Stimulated activated CD8-positive, alpha-beta memory T cell treated with anti-CD3 and anti-CD28 coated beads, Interleukin-7, amount 100 ng/mL, for 24 hours (primary cell): ENCODE data around the gene MTUS2.

Experiments used
- DNase-seq: peaks from one replicate; pipeline ENCODE4 v3.0.0-alpha.2; 2020; ENCODE audit warnings: low read depth

Gene MTUS2

DNA sequence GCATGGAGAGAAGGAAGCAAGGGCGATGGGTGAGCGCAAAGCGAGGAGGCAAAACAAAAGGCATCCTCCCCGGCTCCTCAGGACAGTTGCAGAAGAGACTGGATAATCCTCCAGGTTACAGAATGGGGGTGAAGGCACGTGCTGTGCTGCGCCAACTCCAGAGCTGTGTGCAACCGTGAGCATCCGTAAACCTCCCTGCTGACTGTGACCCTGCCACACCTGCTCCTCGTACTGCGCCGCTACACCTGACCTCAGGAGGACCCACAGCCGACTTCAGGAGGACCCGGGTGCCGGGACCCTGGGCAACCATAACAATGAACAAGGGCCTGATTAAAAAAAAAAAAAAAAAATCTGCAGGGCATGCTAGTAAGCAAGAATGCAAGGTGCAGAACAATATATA lies 706.6 kb downstream of the MTUS2 start:
- no peak for DNase-seq

DNA sequence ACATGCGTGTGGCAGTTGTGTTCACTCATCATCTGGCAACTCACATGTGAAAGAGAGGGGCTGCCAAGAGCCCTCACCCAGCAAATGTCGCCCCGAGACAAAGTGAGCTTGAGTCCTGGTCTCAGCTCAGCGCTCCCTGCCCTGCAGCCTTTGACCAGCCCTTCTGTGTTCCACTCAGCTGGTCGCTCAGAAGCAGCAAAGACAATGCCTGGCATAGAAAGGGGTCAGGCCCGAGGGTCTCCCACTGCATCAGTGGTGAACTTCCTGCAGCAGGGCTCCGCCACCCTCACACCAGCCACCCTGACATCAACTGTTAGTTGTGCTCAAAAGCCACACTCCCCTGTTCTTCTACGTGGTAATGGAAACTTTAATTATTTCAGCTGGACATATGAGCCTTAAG lies 707.4 kb downstream of the MTUS2 start:
- DNase-seq: no peak

DNA sequence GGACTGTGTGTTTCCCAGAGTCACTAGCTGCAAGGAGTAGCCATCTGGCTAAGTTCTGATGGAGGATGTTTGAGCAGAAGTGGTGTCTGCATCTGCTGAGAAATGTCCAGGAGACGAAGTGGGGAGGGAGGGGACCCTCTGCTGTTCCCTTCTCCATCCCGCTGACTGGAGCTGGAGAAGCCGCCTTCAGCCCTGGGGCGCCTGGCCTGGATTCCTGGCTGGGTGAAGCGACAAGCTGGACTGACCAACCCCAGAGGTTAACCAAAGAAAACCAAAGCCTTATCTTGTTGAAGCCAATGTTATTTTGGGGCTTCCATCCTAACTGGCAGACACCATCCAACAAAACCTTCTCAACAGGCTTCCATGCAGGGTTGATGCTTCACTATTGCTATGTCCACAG lies 707.8 kb downstream of the MTUS2 start:
- no peak for DNase-seq

DNA sequence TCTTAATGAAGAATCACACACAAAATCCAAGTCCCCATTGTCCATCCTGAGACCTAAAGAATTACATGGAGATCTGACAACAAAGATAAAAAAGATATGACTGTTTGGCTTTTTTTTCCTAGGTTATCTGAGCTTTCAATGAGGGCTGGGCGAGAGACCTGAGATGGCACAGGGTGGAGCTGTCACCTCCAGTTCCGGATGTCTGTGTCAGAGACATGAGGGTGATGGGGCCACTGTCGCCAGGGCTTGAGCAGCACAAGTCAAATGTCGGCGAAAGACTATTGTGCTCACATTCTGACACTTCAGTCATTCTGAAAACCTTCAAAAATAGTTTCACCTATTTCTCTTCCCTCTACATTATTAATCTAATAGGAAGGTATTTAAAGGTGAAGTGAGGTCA lies 709.6 kb downstream of the MTUS2 start:
- DNase-seq: no peak

DNA sequence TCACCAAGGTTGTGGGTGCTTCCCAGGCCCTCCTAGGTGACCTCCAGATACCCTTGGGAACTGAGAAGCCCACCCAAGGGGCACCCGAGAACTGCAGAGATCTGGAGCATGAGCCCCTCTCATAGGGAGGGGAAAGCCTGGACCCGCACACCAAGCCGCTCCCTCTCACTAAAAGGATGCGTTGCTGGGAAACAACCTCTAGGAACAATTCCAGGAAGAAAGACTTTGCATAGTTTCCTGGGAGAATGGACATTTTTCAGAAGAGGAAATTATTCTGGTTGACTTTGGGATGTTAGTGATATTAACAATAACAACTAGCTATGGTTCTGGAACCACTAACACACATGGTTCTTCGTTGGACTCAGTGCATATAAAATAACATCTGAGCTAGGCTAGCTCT lies 710.8 kb downstream of the MTUS2 start:
- no peak for DNase-seq

DNA sequence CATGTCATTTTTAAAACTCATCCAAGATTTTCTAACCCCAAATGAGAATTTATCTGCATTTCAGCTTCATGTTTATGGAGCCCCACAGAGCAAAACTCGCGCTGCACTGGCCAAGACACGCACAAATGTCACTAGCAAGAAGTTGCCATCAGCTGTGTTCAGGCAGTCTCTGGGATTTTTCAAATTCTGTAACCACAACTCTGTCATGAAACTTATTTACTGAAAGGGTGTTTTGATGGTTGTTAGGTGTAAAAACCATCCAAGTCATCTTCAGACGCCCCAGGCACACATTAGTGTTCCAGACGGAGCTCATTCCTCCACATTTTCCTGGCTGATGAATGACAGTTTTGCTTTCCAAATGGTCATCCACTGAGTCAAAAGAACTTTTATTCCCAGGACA lies 712.0 kb downstream of the MTUS2 start:
- DNase-seq: no peak

DNA sequence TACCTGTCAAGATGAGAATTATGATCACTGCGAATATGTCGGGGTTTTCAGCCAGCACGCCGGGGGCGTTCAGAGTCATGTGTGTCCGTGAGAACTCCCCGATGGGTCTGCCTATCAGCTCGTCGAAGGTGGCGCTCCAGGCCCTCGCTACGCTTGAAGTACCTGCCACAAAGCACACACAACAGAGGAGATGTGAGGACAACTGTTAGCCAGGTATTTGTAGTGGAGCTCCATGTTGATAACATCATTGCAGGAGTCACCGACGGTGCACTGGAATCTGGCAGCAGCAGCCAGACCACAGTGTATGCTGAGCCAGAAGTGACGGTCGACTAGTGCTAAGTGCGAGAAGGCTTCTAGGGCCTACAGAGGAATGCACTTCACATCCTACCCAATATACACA lies 712.7 kb downstream of the MTUS2 start:
- DNase-seq: no peak

DNA sequence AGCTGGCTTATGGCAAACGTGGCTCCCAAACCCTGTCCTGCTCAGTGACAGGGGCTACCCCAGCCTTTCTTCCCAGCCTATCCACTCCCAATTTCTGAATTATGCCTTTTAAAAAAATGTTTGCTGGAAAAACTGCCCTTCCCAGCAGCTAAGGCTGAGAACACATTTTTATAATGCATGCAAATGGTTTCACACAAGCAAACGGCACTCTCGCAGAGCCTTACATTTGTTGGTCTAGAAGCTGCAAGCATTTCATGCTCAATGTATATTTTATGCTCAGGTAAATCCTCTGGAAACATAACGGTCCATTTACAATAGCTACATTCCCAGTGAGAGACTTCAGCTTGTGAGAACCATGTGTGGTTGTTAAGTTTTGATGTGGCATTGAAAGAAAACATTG lies 713.9 kb downstream of the MTUS2 start:
- DNase-seq: no peak

DNA sequence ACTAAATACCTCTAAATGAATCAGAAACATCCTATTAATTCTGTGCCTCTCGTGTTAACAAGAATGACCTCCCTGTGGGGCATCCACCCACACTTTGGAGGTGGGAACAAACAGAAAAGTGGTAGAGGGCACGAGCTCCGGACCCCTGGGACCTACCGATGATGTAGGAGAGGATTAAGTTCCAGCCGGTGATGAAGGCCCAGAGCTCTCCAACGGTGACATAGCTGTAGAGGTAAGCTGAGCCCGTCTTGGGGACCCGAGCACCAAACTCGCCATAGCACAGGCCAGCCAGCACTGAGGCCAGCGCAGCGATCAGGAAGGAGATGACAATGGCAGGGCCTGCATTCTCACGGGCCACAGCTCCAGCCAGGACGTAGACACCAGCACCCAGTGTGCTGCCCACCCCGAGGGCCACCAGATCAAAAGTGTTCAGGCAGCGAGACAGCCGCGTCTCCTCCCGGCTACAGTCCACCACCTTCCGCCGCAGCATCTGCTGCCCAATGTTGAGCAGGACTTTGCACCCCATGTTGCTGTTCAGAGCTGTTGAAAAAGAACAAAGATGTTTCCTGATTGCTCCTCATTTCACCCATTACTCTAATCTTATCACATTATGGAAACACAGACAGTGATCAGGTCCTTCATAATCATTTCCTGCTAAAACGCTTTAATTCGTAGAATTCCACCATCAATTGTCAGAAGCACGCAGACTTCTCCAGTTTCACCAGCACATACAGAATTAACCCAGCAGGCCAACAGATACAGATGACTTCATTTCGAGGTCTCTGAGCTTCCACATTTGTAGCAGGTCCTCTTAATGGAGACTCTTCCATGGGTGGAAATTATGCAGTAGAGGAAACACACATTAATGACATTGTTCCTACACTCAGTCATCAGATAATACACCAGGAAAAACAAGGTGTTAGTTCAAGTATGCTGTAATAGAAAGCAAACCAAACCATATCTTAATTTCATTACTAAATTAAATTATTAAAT lies 715.8 kb downstream of the MTUS2 start:
- no peak for DNase-seq

DNA sequence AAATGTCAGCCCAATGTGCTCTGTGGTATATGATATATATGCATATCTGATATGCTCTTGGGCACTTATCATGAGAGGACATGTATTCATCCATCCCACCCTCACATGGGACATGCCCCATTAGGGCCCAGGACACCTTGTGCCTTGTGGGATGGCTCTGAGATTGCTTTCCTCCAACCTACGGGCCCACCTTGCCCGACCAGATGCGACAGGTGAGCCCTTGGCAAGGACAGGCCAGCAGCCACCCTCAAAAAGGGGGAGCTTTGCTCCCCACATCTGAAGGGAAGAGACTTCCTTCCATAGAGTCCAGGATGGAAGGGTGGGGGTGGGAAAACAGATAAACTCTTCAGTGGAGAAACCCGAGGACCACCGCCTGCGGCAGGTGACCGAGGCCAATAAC lies 716.7 kb downstream of the MTUS2 start:
- DNase-seq: no peak

DNA sequence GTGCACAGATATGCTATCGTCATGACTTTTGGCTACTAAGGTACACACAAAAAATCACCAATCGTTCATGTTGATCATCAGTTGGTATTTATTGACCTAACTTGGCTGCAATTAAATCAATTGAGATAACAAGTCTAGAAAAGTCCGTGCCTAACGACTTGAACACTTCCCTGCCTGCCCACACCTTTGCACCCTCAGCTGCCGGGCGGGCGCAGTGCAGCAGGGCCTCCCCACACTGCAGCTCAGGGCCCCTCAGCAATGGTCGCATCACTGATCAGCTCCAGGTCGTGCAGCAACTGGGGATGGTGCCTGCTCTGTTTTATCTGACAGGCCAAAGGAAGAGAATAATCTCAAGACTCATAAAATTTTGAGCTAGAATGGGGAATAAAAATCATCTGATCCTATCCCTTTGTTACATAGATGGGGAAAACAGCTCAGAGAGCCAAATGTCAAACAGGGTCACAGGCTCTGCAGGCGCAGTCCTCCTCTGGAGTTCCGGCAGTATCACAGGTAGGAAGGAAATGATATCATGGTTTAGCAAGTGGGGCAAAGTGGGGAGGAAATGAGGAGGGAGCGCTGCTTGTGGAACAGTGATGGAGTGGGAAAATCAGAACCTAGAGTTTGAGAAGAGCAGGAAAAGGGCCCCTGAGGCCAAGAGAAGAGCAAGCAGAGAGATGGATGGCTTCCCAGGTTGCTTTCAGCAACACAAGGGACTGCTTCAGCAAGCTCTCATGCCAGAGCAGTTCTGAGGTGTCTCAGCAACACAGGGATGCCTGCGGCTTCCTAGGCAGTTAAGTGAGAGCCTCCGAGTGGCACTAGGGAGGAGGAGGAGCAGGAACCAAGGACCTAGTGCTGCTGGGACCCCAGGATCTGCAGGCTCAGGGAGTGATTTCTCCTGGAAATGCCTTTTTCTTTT lies 717.9 kb downstream of the MTUS2 start:
- DNase-seq: no peak

DNA sequence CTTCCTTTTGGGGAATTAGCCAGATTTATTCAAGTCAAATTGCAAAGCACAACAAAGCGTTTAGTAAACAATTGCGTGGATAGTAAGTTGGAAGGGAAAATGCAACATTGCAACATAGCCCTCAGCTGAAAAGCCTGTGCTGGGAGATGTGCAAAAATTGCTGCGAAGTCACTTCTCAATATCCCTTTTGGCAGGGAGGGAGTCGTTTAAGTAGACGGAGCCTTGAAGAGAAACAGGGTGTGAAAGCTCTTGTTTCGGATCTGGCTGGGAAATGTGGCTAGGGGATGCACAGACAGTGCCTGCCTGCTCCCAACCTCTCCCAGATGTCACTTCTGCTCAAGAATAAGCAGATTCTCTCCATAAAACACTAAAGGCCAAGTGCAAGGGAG lies 718.5 kb downstream of the MTUS2 start:
- DNase-seq: no peak

DNA sequence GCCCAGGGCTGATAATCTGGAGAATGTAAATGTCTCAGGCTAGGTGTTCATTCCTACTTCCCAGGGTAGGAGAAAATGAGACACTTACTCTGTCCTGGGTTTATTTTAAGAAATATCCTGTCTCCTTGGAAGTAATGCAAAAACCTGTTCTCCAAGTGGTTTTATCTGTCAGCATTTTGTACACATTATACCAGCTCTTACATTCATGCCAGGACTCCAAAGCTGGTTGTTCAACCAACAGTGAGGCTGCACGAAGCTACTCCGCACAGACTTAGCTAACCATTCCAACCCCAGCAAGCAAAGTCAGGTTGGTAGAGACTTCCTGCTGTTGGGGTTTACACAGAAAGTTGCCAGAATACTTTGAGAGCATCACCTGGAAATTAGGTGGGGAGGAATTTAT lies 719.7 kb downstream of the MTUS2 start:
- no peak for DNase-seq

DNA sequence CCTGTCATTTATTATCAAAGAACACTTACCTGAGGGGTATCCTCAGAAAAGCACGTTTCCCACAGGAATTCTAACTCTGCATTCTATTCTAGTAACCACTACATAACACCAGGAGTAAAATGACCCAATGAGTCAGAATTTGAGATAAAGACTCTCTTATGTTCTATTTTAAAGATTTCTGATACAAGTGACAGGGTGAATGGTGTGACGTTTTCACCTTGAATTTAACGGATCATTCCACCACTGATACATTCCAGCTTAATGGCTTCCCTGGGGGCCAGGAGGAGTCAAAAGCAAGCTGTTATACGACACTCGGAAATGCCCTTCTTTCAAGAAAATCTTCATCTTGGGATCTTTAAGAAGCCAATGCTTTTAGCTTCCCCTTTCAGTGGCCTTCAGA lies 720.2 kb downstream of the MTUS2 start:
- no peak for DNase-seq

DNA sequence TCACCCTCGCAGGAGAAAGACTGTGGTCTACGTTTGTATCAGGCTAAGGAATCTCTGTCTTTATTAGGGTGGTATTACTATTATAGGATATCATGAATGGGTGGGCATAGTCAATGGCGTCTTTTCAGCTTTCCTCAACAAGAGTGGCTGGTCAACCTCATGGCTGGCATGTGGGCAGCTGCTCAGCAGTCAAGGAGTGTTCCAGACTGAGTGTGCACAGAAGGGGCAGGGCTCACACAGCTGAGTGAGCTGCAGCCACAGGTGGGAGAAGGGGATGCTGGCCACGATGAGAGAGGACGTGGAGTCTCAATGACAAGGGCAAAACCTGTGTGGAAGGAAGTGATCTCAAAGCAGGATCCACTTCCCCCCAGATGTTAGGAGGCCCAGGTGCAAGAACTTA lies 720.7 kb downstream of the MTUS2 start:
- DNase-seq: no peak

DNA sequence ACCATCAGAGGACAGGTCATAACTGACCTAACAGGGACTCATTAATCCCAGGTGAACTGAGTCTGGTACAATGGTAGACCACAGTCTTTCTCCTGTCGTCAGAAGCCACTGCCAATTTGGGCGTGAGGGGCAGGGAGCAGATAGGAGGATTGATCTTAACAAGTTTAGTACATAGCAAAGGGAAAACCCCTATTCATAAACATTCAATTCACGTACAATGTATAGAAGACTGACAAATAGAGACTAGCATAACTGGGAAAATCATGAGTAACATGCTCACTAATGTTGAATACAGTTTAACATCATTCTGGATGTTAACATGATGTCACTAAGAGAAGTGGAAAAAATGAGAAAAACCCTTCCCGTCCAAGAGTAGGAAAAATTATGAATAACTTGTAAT lies 721.3 kb downstream of the MTUS2 start:
- no peak for DNase-seq

DNA sequence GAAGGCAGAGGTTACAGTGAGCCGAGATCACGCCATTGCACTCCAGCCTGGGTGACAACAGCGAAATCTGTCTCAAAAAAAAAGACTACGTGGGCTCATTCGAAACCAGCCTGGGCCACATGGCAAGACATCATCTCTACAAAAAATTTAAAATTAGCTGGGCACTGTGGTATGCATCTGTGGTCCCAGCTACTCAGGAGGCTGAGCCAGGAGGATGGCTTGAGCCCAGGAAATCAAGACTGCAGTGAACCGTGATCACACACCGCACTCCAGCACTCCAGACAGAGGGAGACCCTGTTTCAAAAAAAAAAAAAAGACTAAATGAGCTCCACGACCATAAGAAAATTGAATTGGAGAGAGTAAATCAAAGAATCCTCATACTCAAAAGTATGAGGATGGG lies 722.2 kb downstream of the MTUS2 start:
- DNase-seq: no peak

DNA sequence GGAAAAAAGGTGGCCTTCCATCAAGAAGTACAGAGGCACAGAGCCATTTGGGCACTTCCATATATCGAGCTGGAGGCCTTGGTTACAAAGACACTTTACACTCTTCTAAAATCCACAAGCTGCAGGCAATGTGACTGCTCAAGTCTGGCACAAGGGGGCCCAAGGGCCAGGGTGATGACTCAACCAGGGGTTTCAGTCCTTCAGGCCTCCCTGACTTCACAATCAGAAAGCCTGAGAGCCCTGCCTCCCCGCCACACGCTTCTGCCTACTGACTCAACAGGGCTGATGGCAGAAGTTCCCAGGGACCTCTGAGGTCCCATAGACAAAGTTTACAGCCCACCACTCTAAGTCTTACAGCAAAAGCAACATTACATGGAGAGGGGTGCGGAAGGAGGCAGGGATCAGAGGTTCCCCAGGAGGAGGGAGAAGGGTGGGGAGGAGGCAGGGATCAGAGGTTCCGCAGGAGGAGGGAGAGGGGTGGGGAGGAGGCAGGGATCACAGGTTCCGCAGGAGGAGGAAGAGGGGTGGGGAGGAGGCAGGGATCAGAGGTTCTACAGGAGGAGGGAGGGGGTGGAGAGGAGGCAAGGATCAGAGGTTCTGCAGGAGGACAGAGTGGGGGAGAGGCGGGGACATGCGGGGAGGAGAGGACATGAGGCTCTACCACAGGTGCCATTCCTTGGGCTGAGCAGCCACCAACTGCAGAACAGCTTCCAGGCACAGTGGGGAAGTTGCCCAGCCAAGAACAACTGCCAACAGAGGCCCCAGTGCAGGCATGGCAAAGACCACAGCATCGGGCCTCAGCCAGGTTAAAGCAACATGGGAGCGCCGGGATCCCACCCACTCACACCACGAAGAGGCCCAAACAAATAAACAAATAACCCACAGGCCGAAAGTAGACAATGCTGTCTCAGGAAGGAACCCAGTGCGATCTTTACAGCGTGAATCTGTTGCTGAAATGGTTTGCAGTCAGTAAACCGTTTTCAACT lies 723.4 kb downstream of the MTUS2 start:
- DNase-seq: peak; percentile 17

DNA sequence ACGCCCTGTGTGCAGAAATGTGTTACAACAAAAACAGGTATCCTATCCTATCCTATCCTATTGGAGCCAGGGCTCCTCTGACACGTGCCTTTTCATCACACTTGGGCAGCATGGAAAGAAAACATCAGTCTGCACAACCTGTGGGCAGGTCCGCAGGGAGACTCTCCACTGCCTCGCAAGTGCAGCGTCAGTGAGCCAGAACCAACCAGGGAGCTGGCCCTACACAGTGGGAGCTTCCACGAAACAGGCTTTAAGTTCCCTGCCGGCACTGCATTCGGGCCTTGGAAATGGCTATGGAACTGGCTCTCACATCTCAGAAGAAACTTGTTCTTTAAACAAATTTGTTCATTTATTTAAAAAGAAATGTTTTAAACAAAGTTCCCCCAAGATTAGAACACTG lies 725.8 kb downstream of the MTUS2 start:
- DNase-seq: no peak

DNA sequence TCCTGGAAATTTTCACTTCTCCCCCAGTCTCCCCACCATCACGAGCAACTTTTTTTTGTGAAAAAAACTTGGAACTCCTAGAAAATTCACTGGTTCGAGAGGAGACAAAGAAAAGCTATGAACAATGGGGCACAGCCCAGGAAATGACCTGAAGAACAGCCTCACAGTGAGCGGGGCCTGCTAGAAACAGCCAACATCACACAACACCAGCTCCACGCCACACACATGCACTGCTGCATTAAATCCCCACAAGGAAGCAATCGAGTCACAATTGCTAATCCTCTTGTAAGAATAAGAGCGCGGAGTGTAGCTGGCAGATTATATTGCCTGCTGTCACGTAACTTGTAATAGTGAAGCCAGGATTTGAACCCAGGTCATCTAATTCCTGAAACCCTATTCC lies 726.5 kb downstream of the MTUS2 start:
- DNase-seq: no peak

DNA sequence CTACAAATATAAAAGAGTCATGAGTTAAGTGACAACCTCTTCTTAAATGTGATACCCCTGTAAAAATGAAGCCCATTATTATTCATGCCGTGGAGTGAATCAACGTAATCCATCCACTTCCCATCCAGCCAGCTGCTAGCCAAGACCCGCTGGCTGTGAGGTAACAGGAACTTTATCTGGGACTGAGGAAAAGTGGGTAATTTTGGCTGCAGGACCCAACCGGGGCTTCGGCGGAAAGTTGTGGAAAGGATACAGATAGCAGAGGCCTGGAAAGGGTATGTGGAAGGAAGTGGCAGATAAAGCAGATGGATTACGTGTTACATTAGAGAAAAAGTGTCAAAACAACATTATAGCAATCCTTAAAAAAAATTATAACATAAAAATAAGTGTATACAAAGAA lies 727.0 kb downstream of the MTUS2 start:
- DNase-seq: no peak

DNA sequence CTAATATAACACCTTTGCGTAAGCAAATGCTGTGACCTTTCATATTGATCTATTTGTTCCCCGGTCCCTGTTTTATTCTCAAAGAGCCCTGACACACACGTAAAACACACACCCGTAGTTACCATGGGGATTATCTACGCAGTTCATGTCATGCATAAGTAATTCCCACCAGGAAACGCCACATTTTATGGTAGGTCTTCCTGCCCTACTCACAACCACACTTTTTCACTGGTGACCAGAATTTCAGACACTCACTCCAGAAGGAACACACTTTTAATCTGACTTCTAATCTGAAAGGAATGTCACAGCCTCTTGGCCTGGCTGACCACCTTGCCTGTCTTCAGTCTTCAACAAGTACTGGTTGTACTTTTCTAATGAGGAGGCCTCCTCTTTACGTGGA lies 728.6 kb downstream of the MTUS2 start:
- no peak for DNase-seq
